ENCODE results near the gene DLGAP1.

DNA sequence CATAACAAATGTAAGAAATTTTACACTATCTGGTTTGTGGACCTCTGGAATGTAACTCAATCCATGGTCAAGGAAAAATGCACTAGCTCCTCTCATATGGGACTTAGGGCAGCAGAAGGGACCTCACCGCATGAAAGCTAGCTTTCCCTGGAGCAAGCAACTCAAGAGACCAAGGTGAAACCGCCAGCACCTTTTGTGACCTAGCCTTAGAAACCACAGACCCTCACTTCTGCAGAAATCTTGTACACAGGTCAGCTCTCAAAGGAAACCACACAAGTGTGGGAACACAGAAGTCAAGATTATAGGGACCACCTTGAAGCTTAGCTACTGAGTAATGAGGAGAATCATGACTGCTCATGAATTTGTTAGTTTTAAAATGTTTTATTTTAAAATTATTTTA, 222.5 kb downstream of the DLGAP1 start:
- TF ChIP-seq ZNF274 (IDR thresholded peaks at IDR 0.05; ENCODE audit: low read depth, low read length) (no peak), POLR2A (IDR thresholded peaks at IDR 0.05; ENCODE audit: borderline replicate concordance, extremely low read depth, insufficient read depth, insufficient read length) (no peak), SP1 (IDR thresholded peaks at IDR 0.05; ENCODE audit: low read depth) (no peak), EGR1 (IDR thresholded peaks at IDR 0.05; ENCODE audit: low read depth) (no peak), SRF (IDR thresholded peaks at IDR 0.05; ENCODE audit: low read depth) (no peak), CEBPB (IDR thresholded peaks at IDR 0.05; ENCODE audit: low read depth) (no peak)
- TF ChIP-seq, protein P1, sequence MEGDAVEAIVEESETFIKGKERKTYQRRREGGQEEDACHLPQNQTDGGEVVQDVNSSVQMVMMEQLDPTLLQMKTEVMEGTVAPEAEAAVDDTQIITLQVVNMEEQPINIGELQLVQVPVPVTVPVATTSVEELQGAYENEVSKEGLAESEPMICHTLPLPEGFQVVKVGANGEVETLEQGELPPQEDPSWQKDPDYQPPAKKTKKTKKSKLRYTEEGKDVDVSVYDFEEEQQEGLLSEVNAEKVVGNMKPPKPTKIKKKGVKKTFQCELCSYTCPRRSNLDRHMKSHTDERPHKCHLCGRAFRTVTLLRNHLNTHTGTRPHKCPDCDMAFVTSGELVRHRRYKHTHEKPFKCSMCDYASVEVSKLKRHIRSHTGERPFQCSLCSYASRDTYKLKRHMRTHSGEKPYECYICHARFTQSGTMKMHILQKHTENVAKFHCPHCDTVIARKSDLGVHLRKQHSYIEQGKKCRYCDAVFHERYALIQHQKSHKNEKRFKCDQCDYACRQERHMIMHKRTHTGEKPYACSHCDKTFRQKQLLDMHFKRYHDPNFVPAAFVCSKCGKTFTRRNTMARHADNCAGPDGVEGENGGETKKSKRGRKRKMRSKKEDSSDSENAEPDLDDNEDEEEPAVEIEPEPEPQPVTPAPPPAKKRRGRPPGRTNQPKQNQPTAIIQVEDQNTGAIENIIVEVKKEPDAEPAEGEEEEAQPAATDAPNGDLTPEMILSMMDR (IDR thresholded peaks at IDR 0.05 in 2 of 3, conservative IDR thresholded peaks at IDR 0.05 in 1 of 3; ENCODE audit: borderline replicate concordance in 1 of 3, insufficient read depth in 1 of 3, low read depth in 2 of 3, low read length in 2 of 3): no peak

Data from HCT116 (cell line).